Sciatic nerve (tissue), 2 donors: ENCODE measurements around the gene RNF224. TPM values are rescaled to one million over a fixed set of nuclear protein-coding genes. Genes with fewer than 3 reads are reported as not detected.

Experiments
- ATAC-seq: fragments of 200-7000 bp; cut with Tn5 transposase; one replicate; pipeline ENCODE4 v1.9.1; 2020; ENCODE audit warnings: mild to moderate bottlenecking, moderate library complexity
- DNase-seq: peaks from one replicate; pipeline ENCODE4 v3.0.0-alpha.2; 2020; ENCODE audit warnings: low spot score
- intact Hi-C: fragments of 100-400 bp; cut with DNase I; formaldehyde crosslinking; loops from one replicate; pipeline ENCODE4 v1.14.2; 2022
- total RNA-seq: library from RNA; stranded (reverse); fragmentation: NEBNext Ultra II Directional; extraction: Animal tissue kit (Norgen Biotek cat#: 25700); gene quantifications from one replicate; pipeline ENCODE4 v1.2.1, GENCODE V29; 2021
- donor health status: DM: no; HTN: no; CAD: no.
- donor health status: DM: no; HTN: no; CAD: no.

Gene RNF224
- total RNA-seq, 1 donor from 2014 or later = not detected

DNA sequence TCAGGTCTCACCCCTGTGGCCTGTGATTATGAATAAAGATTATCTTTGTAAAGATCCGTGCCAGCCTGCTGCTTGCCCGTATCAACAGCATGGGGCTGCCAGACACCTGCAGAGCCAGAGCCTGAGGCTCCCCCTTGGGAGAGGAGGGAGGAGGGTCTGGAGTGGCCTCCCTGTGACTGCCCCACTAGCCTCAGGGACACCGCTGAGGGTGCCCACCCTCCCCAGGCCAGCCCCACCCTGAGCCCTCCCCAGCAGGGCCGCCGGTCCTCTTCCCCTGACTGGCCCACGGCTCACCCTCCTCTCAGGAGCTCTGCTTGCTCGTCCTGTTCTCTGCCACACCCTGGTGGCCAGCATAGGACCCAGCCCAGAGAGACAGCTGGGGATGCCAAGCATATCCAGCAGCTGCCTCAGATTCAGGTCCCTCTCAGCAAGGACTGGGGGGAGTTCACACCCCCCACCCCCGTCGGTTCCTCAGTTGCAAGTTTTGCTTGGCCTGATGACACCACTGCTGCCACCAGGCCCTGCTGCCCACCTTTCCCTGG is 36.9 kb upstream of the RNF224 start:
- ATAC-seq (no peak), DNase-seq (no peak)
- intact Hi-C loops = no loop called here

DNA sequence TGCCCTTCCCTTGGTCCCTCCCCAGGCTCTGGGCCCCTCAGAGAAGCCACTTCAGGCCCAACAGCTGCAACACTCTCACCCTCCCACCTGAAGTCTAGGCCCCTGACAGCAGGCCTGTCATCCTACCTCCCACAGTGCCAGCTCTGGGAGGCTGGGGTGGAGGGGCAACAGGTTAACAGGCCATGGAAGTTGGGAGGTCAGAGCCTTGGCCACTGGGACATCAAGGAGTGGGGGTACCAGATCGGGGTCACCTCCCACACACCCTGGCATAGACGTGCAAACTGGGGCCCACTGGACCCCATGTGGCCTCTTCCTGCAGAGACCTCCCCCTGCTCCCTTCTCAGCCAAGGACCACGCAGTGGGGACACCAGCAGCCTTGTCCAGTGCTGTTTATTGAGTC is 36.1 kb upstream of the RNF224 start:
- intact Hi-C loops = no loop called here
- no peak for DNase-seq
- no peak for ATAC-seq

DNA sequence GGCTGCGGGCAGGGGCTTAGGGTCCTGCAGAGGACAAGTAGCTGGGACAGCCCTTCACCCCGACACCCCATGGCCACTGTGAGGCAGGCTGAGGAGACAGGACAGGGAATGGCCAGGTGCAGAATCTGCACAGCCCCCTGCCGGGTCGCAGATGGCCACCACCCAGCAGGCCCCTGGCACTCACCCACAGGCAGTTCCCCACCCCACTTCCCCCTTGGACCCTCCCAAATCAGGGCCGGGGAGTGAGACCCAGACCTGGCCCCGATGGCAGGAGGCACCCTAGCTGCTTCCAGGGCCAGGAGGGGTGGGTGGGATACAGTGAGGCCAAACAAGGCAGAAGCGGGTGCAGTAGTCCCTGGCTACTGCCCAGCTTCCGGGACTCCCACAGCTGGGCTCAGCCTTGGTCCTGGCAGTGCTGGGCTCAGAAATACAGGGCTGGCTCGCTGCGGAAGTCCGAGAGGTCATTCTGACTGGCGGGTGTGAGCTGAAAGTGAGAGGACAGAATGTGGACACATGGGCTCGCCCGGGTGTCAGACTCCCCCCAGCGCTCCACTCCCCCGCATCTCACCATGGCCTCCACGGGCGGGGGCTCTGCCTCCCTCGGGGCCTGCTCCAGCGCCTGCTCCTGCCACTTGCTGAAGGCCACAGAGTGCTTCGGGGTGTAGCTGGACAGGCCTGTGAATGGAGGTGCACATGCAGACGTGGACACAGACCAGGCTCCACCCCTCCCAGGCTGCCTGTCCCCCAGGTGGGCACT is 35.4 kb upstream of the RNF224 start:
- intact Hi-C loops = no loop called here
- no peak for ATAC-seq
- no peak for DNase-seq

DNA sequence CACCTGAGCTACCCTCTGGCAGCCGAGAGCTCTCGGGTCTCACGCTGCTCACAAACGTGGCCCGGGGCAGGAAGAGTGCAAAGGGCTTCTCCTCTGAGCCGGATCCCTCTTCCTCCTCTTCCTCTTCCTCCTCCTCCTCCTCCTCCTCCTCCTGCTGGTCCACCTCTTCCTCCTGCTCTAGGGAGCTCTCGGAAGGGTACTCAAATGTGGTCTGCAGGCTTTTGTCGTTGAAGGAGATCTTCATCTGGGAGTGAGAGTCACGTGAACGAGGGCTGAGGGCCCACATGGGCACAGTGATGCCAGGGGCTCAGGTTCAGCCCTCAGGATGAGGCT is 34.9 kb upstream of the RNF224 start:
- intact Hi-C loops = no loop called here
- DNase-seq (no peak), ATAC-seq (no peak)

DNA sequence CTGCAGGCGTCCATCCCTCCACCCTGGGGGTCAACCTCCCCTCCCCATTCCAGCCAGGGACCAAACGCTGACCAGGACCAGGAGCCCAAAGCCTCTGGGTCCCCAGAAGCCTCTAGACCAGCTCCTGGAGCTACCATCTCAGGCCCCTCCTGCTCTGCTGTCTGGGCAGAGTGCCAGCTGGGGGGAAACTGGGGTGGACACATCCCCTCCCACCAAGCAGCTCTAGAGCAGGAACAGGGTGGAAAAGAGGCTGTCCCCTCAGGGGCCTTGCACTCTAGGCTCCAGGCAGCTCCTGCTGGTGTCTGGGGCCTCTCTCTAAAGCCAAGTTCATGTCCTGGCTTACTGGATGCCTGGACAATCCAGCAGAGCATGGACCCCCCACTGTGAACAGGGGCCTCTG is 34.4 kb upstream of the RNF224 start:
- intact Hi-C loops = no loop called here
- DNase-seq (no peak), ATAC-seq (no peak)

DNA sequence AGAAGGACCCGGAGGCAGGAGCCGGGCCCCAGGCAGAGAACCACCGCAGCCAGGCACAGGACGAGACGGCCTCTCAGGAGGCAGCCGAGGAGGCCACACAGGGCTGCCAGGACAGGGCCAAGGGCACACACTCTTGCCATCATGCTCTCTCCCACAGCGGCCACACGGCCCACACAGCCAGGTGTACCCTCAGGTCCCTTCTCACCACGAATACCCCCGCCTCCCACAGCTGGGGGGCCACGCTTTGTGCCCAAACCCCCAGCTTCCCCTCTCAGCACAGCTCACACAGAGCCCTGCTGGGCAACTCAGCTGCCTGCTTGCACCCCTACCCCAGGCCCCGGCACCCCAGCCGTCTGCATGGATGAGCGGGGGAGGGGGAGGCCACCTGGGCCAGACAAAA is 33.5 kb upstream of the RNF224 start:
- intact Hi-C loops = no loop called here
- DNase-seq = no peak
- ATAC-seq = no peak

DNA sequence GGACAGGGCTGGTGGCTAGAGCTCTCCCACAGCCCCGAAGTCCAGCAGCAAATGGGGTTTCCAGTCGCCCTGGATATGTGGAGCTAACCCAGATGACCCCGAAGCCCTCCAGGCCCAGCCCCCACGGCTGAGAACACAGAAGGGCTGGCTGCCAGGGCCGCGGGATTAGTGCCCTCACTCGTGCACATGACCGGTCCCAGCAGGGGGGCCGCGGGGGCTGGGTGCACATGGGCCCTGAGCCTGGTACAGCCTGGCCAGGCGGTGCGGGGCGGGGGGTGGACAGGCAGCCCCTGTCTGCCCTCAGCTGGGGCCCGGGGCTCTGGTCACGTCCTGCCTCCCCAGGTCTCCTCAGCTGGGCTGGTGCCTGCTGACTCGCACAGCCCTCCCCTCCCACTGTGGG is 32.9 kb upstream of the RNF224 start:
- no peak for DNase-seq
- intact Hi-C loops = no loop called here
- no peak for ATAC-seq

DNA sequence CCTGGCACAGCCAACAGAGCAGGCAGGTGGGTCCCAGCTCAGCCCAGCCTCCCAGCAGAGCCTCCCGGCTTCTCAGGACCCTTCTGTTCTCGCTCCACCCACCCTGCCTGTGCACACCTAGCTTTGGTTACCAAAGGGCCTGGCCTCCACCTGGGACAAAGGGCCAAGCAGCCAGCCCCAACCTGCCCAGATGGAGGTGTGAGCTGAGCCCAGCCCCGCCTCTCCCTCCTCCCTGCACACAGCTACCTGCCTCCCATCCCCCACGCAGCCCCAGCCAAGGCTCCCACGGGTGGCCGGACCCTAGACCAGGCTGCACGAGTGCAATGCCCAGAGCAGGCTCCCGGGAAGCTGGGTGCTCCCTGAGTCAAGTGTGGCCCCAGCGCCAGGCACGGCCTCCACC is 32.4 kb upstream of the RNF224 start:
- intact Hi-C loops = no loop called here
- DNase-seq (no peak), ATAC-seq (no peak)

DNA sequence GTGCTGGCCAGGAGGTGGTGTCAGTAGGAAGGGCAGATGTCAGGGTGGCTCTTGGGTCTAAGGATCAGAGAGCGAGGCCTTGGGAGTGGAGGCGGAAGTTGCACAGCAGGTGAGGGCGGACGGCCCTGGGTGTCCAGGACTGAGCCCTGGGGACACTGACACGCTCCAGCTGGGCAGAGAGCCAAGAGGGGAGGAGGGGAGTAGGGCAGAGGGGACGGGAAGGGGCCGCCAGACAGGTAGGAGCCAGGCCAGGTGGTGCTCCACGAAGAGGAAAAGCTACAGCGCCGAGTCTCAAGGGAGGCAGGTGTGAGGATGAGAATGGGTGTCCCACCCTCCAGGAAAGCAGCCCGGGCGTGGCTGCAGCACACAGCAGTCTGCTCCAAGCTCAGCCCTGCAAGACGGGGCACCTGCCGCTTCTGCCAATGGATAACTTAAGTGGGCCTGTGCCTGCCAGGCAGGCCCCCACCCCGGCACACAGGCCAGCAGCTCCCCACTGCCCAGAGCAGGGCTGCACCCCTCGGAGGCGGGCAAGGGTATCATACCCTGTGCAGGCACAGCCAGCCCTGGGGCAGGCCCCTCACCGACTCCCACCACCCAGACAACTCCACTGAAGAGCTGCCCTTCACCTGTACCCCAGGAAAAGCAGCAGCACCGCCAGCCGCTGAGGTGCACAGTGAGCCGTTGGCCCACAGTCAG is 31.6 kb upstream of the RNF224 start:
- DNase-seq (no peak), ATAC-seq (no peak)
- intact Hi-C loops = no loop called here

DNA sequence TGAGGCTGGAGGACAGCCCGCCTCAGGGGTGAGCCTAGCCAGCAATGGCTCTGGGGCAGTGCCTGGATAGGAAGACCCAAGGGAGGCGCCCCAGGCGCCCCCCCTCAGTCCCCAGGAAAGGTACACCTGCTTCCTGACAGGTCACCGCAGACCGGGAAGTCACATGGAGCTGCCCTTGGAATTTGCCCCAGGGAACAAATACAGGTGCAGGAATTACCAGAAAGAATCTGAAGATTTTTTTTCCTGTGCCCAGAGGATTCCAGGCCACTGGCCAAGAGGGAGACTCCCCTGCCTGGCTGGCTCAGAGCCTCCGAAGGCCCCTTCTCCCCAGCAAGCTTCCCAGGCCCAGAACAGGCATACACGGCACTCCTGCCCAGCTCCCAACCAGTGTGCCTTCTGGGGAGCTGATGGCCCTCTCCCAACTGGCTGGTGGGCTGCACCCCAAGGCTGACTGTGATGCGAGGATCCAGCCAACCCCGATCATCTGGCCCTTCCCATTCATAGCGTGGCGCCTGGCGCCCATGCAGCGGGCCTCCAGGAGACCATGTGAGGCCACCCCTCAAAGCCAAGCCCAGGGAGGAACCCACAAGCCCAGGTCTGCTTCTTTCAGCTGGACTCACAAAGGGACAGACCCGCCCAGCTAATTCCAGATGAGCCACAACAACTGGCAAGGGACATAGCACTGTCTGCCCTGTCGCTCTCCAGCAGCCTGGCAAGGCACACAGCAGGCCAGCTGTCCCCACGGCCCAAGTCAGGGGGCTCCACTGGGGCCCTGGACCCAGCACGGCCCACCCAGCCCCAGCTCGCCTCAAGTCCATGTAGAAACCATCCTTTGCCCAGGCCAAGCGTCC is 29.0 kb upstream of the RNF224 start:
- ATAC-seq = no peak
- intact Hi-C loops = no loop called here
- DNase-seq = no peak

DNA sequence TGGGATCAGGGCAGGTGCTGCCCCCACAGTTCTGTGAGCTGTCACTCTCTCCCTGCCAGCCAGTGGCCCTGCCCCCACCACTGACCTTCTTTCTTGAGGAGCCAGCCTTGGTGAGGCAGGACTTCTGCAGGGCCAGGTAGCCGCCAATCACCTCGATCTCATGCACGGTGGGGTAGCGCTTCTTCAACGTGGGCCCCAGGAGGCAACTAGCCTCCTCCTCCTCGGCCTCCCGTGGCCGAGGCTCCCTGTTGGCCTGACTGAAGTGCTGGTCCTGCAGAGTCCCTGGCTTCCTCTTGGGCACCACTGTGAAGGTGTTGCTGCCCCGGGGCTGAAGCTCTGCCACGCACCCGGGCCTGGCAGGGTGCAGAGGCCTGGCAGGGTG is 28.4 kb upstream of the RNF224 start:
- DNase-seq (no peak), ATAC-seq (no peak)
- intact Hi-C loops = no loop called here

DNA sequence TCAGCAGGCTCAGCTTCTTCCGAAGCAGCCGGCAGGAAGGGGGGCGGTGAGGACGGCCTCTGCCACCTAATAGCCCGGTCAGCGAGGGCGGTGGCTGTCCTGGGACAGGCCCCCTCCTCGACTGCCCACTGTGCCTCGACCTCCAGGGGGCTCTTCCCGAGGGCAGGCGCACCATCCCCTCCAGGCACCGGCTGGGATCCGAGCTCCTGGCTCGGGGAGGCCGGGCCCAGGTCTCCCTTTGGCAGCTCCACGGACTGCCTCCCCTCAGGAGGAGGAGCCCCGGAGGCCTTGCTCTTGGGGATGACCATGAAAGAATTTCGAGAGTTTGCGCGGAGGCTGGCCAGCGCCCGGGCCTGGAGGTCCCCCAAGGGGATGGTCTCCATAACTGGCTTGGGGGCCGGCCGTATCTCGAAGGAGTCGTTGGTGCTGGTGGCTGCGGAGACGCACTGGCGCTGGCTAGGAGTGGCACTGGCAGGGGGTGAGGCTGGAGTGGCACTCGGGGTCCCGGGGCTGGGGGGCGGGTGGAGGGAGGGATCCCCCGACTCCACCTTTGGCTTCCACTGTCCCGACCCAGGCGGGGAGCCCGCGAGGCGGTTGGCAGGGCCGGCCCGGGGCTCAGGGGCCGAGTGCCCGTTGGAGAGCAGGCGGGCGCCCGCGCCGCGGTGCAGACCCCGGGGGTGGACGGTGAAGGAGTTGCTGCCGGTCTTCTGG is 27.7 kb upstream of the RNF224 start:
- intact Hi-C loops = no loop called here
- ATAC-seq = no peak

DNA sequence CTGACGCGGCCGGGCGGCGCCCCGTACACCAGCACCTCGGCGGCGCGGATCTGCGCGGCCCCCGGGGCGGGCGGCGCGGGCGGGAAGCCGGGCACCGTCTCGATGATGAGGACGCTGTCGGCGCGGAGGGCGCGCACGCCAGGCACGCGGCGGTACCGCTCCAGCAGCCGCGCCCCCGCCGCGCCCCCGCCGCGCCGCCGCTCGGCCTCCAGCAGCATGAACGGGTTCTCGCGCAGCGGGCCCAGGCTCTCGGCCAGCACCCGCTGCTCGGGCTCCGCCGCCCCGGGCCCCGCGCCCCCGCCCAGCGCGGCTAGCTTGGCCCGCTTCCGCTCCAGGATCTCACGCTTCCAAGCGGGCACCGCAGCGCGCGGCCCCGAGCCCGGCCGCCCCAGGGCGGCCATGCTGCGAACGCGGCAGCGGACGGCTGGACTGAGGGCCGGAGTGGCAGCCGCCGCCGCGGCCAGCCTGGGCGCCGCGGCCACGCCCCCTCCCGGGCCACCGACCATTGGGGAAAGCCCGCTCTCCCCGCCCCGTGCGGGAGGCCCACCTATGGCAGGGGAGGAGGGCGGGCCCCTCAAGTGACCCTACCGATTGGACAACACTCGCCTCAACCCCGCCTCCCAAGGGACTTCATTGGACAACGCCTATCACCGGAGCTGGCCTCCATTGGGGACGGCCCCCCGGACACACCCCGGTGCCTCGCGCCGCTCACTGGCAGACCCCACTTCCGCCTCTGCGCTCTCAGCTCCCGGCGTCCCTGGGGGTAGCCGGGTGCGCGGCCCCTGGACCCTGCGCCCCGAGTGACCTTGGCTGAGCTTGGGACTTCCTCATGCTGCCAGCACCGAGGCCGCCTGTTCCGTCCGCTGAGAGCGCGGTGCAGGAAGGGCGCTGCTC is 26.7 kb upstream of the RNF224 start, which contains the start of gene TPRN:
TPRN (minus strand) TSS at position 431 of the 894 bp plus-strand sequence; CDS start at position 401, 30 bp downstream.
- ATAC-seq (peak; percentile 99), DNase-seq (peak; percentile 99)
- intact Hi-C loops = no loop called here

More for the DNA sequence above, 27.7 kb upstream of the RNF224 start:
- no peak for DNase-seq

DNA sequence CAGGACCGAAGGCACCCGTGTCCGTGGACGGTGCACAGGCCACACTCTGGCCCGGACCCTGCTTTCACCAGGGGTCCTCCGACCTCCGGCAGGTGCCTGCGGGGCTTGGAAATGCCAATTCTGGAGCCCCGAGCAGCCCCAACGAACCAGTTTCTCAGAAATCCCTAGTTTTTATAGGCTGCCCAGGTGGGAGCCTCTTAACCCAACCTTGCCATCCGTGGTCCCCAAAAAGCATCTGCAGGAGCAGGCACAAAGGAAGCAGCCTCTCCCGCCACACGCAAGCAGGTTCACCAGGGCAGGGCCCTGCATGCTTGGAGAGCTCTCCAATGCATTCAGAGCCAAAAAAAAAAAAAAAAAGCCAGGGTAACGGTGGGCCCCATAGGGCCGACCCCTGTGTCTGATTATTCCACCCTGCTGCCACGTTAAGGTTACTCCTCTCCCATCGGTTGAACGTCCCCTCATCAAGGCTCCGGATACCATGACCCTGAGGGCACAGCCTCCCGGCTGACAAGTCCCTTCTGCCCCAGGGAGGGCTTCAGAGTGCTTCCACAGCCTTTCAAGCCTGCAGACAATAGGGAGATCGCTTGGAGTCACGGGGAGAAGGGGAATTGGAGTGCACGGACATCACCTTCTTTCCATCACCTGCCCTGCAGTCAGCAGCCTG is 26.0 kb upstream of the RNF224 start:
- intact Hi-C loops = no loop called here
- DNase-seq = no peak
- ATAC-seq = no peak

DNA sequence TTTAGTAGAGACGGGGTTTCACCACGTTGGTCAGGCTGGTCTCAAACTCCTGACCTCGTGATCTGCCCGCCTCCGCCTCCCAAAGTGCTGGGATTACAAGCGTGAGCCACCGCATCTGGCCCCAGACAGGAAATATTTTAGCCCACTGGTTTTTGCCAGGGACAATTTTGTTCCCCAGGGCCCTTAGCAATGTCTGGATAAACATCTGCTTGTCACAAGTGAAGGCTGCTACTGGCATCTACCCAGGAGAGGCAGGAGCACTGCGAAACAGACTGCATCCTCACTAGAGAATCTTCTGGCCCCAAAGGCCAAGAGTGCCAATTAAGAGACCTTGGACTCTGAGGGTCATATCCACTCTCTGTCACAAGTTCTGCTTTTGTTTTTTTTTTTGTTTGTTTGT is 24.3 kb upstream of the RNF224 start:
- intact Hi-C loops = no loop called here
- no peak for DNase-seq
- ATAC-seq = no peak

DNA sequence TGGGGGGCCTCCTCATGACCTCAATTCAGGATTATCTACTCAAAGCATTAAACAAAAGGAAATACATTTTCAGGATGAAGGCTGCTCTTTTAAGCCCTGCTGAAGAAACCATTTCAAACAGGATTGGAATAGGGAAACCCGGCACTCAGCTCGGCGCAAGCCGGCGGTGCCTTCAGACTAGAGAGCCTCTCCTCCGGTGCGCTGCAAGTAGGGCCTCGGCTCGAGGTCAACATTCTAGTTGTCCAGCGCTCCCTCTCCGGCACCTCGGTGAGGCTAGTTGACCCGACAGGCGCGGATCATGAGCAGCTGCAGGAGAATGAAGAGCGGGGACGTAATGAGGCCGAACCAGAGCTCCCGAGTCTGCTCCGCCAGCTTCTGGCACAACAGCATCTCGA is 22.6 kb upstream of the RNF224 start:
- ATAC-seq = no peak
- intact Hi-C loops = no loop called here
- DNase-seq = no peak

DNA sequence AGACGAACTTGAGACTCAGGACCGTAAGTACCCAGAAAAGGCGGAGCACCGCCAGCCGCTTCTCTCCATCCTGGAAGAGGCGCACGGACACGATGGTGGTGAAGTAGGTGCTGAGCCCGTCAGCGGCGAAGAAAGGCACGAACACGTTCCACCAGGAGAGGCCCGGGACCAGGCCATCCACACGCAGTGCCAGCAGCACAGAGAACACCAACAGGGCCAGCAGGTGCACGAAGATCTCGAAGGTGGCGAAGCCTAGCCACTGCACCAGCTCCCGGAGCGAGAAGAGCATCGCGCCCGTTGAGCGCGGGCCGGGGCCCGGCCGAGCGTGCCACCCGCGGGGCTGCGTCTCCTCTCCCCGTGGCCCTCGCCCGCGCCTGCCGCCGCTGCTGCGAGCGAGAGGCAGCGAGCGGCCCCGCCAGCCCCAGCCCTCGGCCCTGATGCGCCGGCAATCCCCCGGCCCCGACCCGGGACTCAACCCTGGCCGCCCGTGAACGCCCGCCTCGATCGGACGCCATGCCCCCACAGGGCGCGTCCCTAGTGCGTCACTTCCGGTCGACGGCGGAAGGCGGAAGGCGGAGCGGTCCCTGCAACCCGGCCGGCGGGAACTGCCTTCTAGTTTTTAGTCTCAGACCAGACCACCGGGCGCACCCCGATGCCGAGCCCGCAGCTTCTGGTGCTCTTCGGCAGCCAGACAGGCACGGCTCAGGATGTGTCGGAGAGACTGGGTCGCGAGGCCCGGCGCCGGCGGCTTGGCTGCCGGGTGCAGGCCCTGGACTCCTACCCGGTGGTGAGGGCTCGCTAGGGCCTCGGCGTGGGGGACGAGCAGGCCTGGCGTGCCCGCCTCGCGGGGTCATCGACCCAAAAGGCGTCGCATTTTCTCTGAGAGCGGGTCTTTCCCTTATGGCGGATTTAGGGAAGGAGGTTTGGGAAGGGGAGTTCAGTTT is 21.9 kb upstream of the RNF224 start, which contains the start of the genes NDOR1 and TMEM203:
NDOR1 (plus strand) TSS at position 575 of the 944 bp plus-strand sequence; CDS start at position 653, 78 bp downstream.
TMEM203 (minus strand) TSS at position 523 of the 944 bp plus-strand sequence; CDS start at position 289, 234 bp downstream.
- peak; percentile 97 for DNase-seq
- ATAC-seq = peak; percentile 72
- intact Hi-C loops = no loop called here
